CD4-positive, alpha-beta memory T cell (primary cell): ENCODE measurements around the gene LAMA3. TPM values are rescaled to one million over a fixed set of nuclear protein-coding genes. Genes with fewer than 3 reads are reported as not detected.

Experiments
- CTCF ChIA-PET: fragments of 350-600 bp; sonication (Branson Sonifier 250); formaldehyde crosslinking; loops from one replicate; lab custom pipeline; 2021; ENCODE audit warnings: inconsistent platforms; ENCODE audit not compliant: partially characterized antibody; lab: Charles Lee
- POLR2A ChIA-PET: fragments of 350-600 bp; sonication (Branson Sonifier 250); formaldehyde crosslinking; loops from one replicate; lab custom pipeline; 2021; ENCODE audit not compliant: partially characterized antibody; lab: Charles Lee
- DNase-seq, 5 donors: peaks; one replicate each; pipeline versions ENCODE4 v3.0.0 to v3.0.0-alpha.2; 2020 to 2022; ENCODE audit warnings: mixed read lengths in 1 of 5
- H3K27ac ChIP-seq: one replicate; pipeline ENCODE4 v1.7.0; 2013; ENCODE audit warnings: low read depth, low read length
- H3K27me3 ChIP-seq: 2 replicates; pipeline ENCODE4 v1.7.0; 2013; ENCODE audit warnings: mild to moderate bottlenecking, low read length, moderate library complexity; ENCODE audit not compliant: insufficient read depth
- H3K36me3 ChIP-seq: 2 replicates; pipeline ENCODE4 v1.7.0; 2013; ENCODE audit warnings: mild to moderate bottlenecking, low read length, moderate library complexity; ENCODE audit not compliant: insufficient read depth
- H3K4me1 ChIP-seq: 2 replicates; pipeline ENCODE4 v1.7.0; 2013; ENCODE audit warnings: mild to moderate bottlenecking, low read length, moderate library complexity; ENCODE audit not compliant: insufficient read depth
- H3K4me3 ChIP-seq, 2 donors: one replicate each; pipeline ENCODE4 v1.7.0; 2013; ENCODE audit warnings: low read length in 2 of 2, mild to moderate bottlenecking in 1 of 2
- H3K9me3 ChIP-seq, 2 donors: one replicate each; pipeline ENCODE4 v1.7.0; 2013; ENCODE audit warnings: low read length in 2 of 2, control low read depth in 1 of 2; ENCODE audit not compliant: control insufficient read depth in 1 of 2
- H3K27ac Mint-ChIP-seq, 7 donors: one replicate each; pipeline ENCODE4 v1.8.0; 2020 to 2021; ENCODE audit warnings: mixed read lengths in 7 of 7, mild to moderate bottlenecking in 6 of 7, inconsistent platforms in 3 of 7, moderate library complexity in 3 of 7
- H3K27me3 Mint-ChIP-seq, 2 donors: one replicate each; pipeline ENCODE4 v1.8.0; 2020 to 2021; ENCODE audit warnings: mixed read lengths in 2 of 2
- H3K36me3 Mint-ChIP-seq, 2 donors: one replicate each; pipeline ENCODE4 v1.8.0; 2020 to 2021; ENCODE audit warnings: mixed read lengths in 2 of 2, inconsistent platforms in 1 of 2, mild to moderate bottlenecking in 1 of 2
- H3K4me1 Mint-ChIP-seq, 4 donors: one replicate each; pipeline ENCODE4 v1.8.0; 2020 to 2021; ENCODE audit warnings: mixed read lengths in 4 of 4, mild to moderate bottlenecking in 1 of 4
- H3K4me3 Mint-ChIP-seq, 8 donors: one replicate each; pipeline ENCODE4 v1.8.0; 2020 to 2021; ENCODE audit warnings: mixed read lengths in 8 of 8, mild to moderate bottlenecking in 7 of 8, moderate library complexity in 6 of 8, inconsistent platforms in 3 of 8
- H3K9me3 Mint-ChIP-seq, 8 donors: one replicate each; pipeline ENCODE4 v1.8.0; 2020 to 2021; ENCODE audit warnings: mixed read lengths in 8 of 8, mild to moderate bottlenecking in 5 of 8, inconsistent platforms in 3 of 8, moderate library complexity in 1 of 8
- intact Hi-C: fragments of 100-400 bp; cut with micrococcal nuclease; formaldehyde crosslinking; loops from one replicate; pipeline ENCODE4 v1.15.1; 2023
- polyA plus RNA-seq, 2 donors: library from polyadenylated mRNA; unstranded; fragments of 300-500 nt; fragmentation: Illumina TruSeq; gene quantifications; one replicate each; pipeline ENCODE4 v1.2.3, GENCODE V29; 2021
- total RNA-seq, 2 experiments: library from RNA; stranded (reverse); gene quantifications; one replicate each; pipeline ENCODE4 v1.2.3, GENCODE V29; 2021

Gene LAMA3
- total and polyA plus RNA-seq, 4 experiments from 2014 or later, result not detected

- Mint-ChIP-seq H3K4me1 (peaks cover 0 to 5% (median 0%) of the 10 kb centered on the region in 4 donors), H3K4me3 (no peak overlapping the region), H3K27ac (peak overlapping the region in 2 of 7 donors; percentile 48 to 66), H3K36me3 (no peaks in the 10 kb centered on the region), H3K27me3 (peaks cover 0 to 2% of the 10 kb centered on the region in 2 donors), H3K9me3 (peaks cover 0 to 1% (median 0%) of the 10 kb centered on the region in 8 donors)
- ChIA-PET POLR2A (no interaction called here), CTCF (no interaction called here)
- intact Hi-C loops, result no loop called here
- Histone ChIP-seq H3K27me3 (no peaks in the 10 kb centered on the region), H3K9me3 (no peaks in the 10 kb centered on the region), H3K27ac (no peak overlapping the region), H3K4me3 (no peak overlapping the region), H3K36me3 (no peaks in the 10 kb centered on the region), H3K4me1 (no peaks in the 10 kb centered on the region)
- no peak for DNase-seq
Measured at GRCh38 chr18:23844991-23845680, 155.9 kb downstream of the LAMA3 start.

- Mint-ChIP-seq H3K27ac (no peak overlapping the region), H3K4me3 (no peak overlapping the region), H3K4me1 (peaks cover 0 to 5% (median 0%) of the 10 kb centered on the region in 4 donors), H3K36me3 (no peaks in the 10 kb centered on the region), H3K27me3 (peaks cover 0 to 2% of the 10 kb centered on the region in 2 donors), H3K9me3 (peaks cover 0 to 1% (median 0%) of the 10 kb centered on the region in 8 donors)
- Histone ChIP-seq H3K9me3 (no peaks in the 10 kb centered on the region), H3K27ac (no peak overlapping the region), H3K4me3 (no peak overlapping the region), H3K4me1 (no peaks in the 10 kb centered on the region), H3K27me3 (no peaks in the 10 kb centered on the region), H3K36me3 (no peaks in the 10 kb centered on the region)
- POLR2A ChIA-PET, result no interaction called here
- intact Hi-C loops, result no loop called here
- CTCF ChIA-PET, result no interaction called here
- no peak for DNase-seq
Measured at GRCh38 chr18:23845988-23846630, 156.9 kb downstream of the LAMA3 start.

GRCh38 chr18:23847321-23847986 is 158.2 kb downstream of the LAMA3 start:
- Mint-ChIP-seq H3K27ac (no peak overlapping the region), H3K4me3 (no peak overlapping the region), H3K9me3 (peaks cover 0 to 1% (median 0%) of the 10 kb centered on the region in 8 donors), H3K4me1 (peaks cover 2 to 10% (median 5%) of the 10 kb centered on the region in 4 donors), H3K27me3 (peaks cover 0 to 2% of the 10 kb centered on the region in 2 donors), H3K36me3 (no peaks in the 10 kb centered on the region)
- Histone ChIP-seq H3K27me3 (no peaks in the 10 kb centered on the region), H3K36me3 (no peaks in the 10 kb centered on the region), H3K4me3 (no peak overlapping the region), H3K27ac (no peak overlapping the region), H3K9me3 (no peaks in the 10 kb centered on the region), H3K4me1 (no peaks in the 10 kb centered on the region)
- intact Hi-C loops, result no loop called here
- no peak for DNase-seq
- POLR2A ChIA-PET, result no interaction called here
- CTCF ChIA-PET, result no interaction called here

- Histone ChIP-seq H3K4me3 (no peak overlapping the region), H3K9me3 (no peaks in the 10 kb centered on the region), H3K27me3 (no peaks in the 10 kb centered on the region), H3K27ac (no peak overlapping the region), H3K4me1 (no peaks in the 10 kb centered on the region), H3K36me3 (no peaks in the 10 kb centered on the region)
- Mint-ChIP-seq H3K27ac (peak overlapping the region in 2 of 7 donors; percentile 3 to 80), H3K27me3 (no peaks in the 10 kb centered on the region), H3K4me3 (no peak overlapping the region), H3K9me3 (no peaks in the 10 kb centered on the region), H3K4me1 (peaks cover 6 to 15% (median 8%) of the 10 kb centered on the region in 4 donors), H3K36me3 (no peaks in the 10 kb centered on the region)
- ChIA-PET POLR2A (no interaction called here), CTCF (no interaction called here)
- DNase-seq, result no peak
- intact Hi-C loops, result no loop called here
Measured at GRCh38 chr18:23849141-23849540, 159.9 kb downstream of the LAMA3 start.

GRCh38 chr18:23850215-23850614 is 161.0 kb downstream of the LAMA3 start:
- no peak overlapping the region for H3K4me3 ChIP-seq
- ChIA-PET POLR2A (no interaction called here), CTCF (interaction anchor here (1.3 kb wide), 1 partner anchor 69 kb away, joined by 3 read pairs; no protein-coding TSS in a partner anchor)
- no peaks in the 10 kb centered on the region for H3K36me3 Mint-ChIP-seq
- H3K36me3 ChIP-seq, result no peaks in the 10 kb centered on the region
- no peaks in the 10 kb centered on the region for H3K4me1 ChIP-seq
- no peaks in the 10 kb centered on the region for H3K9me3 Mint-ChIP-seq
- H3K4me1 Mint-ChIP-seq, result peaks cover 6 to 15% (median 8%) of the 10 kb centered on the region in 4 donors
- H3K27me3 ChIP-seq, result no peaks in the 10 kb centered on the region
- intact Hi-C loops, result no loop called here
- H3K4me3 Mint-ChIP-seq, result no peak overlapping the region
- H3K27me3 Mint-ChIP-seq, result no peaks in the 10 kb centered on the region
- H3K27ac ChIP-seq, result no peak overlapping the region
- DNase-seq, result no peak
- no peak overlapping the region for H3K27ac Mint-ChIP-seq
- no peaks in the 10 kb centered on the region for H3K9me3 ChIP-seq

GRCh38 chr18:23851470-23852002 is 162.3 kb downstream of the LAMA3 start:
- Histone ChIP-seq H3K4me3 (no peak overlapping the region), H3K9me3 (no peaks in the 10 kb centered on the region), H3K4me1 (no peaks in the 10 kb centered on the region), H3K36me3 (no peaks in the 10 kb centered on the region), H3K27ac (no peak overlapping the region), H3K27me3 (no peaks in the 10 kb centered on the region)
- intact Hi-C loops, result no loop called here
- Mint-ChIP-seq H3K4me3 (no peak overlapping the region), H3K4me1 (peaks cover 6 to 15% (median 8%) of the 10 kb centered on the region in 4 donors), H3K9me3 (no peaks in the 10 kb centered on the region), H3K27ac (no peak overlapping the region), H3K27me3 (no peaks in the 10 kb centered on the region), H3K36me3 (no peaks in the 10 kb centered on the region)
- ChIA-PET CTCF (interaction anchor here (0.7 to 1.0 kb wide), 2 partner anchors 9 to 11 kb away, joined by 3 read pairs; no protein-coding TSS in a partner anchor), POLR2A (interaction anchor here (1.1 kb wide), 1 partner anchor 10 kb away, joined by 3 read pairs; no protein-coding TSS in a partner anchor)
- DNase-seq, result no peak
